Panc1 (cell line): ENCODE measurements around the gene TMEM108.

ENCODE experiments used
- CTCF ChIP-seq: fragments of 450-650 bp; IDR thresholded peaks from 2 replicates; pipeline ENCODE4 v1.5.1; 2017; ENCODE audit warnings: mild to moderate bottlenecking
- POLR2AphosphoS5 ChIP-seq: IDR thresholded peaks from 2 replicates; pipeline ENCODE4 v1.6.1; 2012; ENCODE audit warnings: mild to moderate bottlenecking, low read depth, low read length, moderate library complexity
- REST ChIP-seq, 2 experiments: IDR thresholded peaks; 2 replicates each; pipeline ENCODE4 v1.6.1; 2011 to 2012; ENCODE audit warnings: low read depth in 2 of 2, control low read depth in 1 of 2, low read length in 1 of 2, mild to moderate bottlenecking in 1 of 2, moderate library complexity in 1 of 2; ENCODE audit not compliant: insufficient read depth in 1 of 2
- TCF7L2 ChIP-seq: IDR thresholded peaks from 2 replicates; pipeline ENCODE4 v1.6.1; 2011; ENCODE audit warnings: mild to moderate bottlenecking, low read depth, low read length, inconsistent platforms

- TF ChIP-seq CTCF (no peak), POLR2AphosphoS5 (no peak), REST (IDR thresholded peaks at IDR 0.05; ENCODE audit: insufficient read depth in 1 of 2, low read depth in 2 of 2, low read length in 1 of 2) (no peak), TCF7L2 (no peak)
Observed at GRCh38 chr3:133066026-133066425, 27.8 kb downstream of the TMEM108 start.
